Osteoblast (primary cell): Measurements from ENCODE around the gene NKAIN2. TPM values are rescaled to one million over a fixed set of nuclear protein-coding genes. Genes with fewer than 3 reads are reported as not detected.

Experiments used
- DNase-seq: peaks from one replicate; pipeline ENCODE4 v3.0.0; 2011; ENCODE audit warnings: low spot score, mixed read lengths; ENCODE audit not compliant: insufficient read length; ENCODE audit errors: missing footprints
- H2AFZ ChIP-seq: 2 replicates; pipeline ENCODE4 v1.6.0; 2011; ENCODE audit warnings: mild to moderate bottlenecking, low read length
- H3K27ac ChIP-seq: 2 replicates; pipeline ENCODE4 v1.5.1; 2011; ENCODE audit warnings: mild to moderate bottlenecking, low read depth, low read length, moderate library complexity
- H3K27me3 ChIP-seq: 2 replicates; pipeline ENCODE4 v1.6.0; 2012; ENCODE audit warnings: mild to moderate bottlenecking, control low read depth, inconsistent platforms, low read length, moderate library complexity; ENCODE audit not compliant: insufficient read depth
- H3K36me3 ChIP-seq: 2 replicates; pipeline ENCODE4 v1.5.1; 2011; ENCODE audit warnings: mild to moderate bottlenecking, low read length, control low read depth, moderate library complexity; ENCODE audit not compliant: insufficient read depth
- H3K4me1 ChIP-seq: 2 replicates; pipeline ENCODE4 v1.5.1; 2011; ENCODE audit warnings: mild to moderate bottlenecking, low read length, control low read depth, moderate library complexity; ENCODE audit not compliant: insufficient read depth
- H3K4me2 ChIP-seq: 2 replicates; pipeline ENCODE4 v1.6.0; 2011; ENCODE audit warnings: mild to moderate bottlenecking, low read length; ENCODE audit not compliant: insufficient read depth
- H3K4me3 ChIP-seq: fragments of 200-600 bp; sonication (generic); 3 replicates; pipeline ENCODE4 v1.5.1; 2012; ENCODE audit warnings: mild to moderate bottlenecking, low read length, inconsistent platforms; ENCODE audit not compliant: insufficient read depth
- H3K79me2 ChIP-seq: 2 replicates; pipeline ENCODE4 v1.6.0; 2012; ENCODE audit warnings: mild to moderate bottlenecking, low read length, control low read depth, inconsistent platforms; ENCODE audit not compliant: insufficient read depth
- H3K9me3 ChIP-seq: 2 replicates; pipeline ENCODE4 v1.5.1; 2011; ENCODE audit warnings: low read depth, low read length, control low read depth
- H4K20me1 ChIP-seq: 2 replicates; pipeline ENCODE4 v1.6.0; 2012; ENCODE audit warnings: mild to moderate bottlenecking, low read length, control low read depth; ENCODE audit not compliant: insufficient read depth
- total RNA-seq: library from RNA; depleted of rRNA; stranded (reverse); fragments of >200 nt; gene quantifications from 2 replicates; pipeline ENCODE4 v1.2.3, GENCODE V29; 2012
- TF ChIP-seq, protein P1 (sequence below): IDR thresholded peaks from 2 replicates; pipeline ENCODE4 v1.5.1; 2011; ENCODE audit warnings: mild to moderate bottlenecking, low read depth, low read length, moderate library complexity; ENCODE audit errors: extremely low read depth

Gene NKAIN2
- total RNA-seq, 1 donor: under 0.01 TPM

DNA sequence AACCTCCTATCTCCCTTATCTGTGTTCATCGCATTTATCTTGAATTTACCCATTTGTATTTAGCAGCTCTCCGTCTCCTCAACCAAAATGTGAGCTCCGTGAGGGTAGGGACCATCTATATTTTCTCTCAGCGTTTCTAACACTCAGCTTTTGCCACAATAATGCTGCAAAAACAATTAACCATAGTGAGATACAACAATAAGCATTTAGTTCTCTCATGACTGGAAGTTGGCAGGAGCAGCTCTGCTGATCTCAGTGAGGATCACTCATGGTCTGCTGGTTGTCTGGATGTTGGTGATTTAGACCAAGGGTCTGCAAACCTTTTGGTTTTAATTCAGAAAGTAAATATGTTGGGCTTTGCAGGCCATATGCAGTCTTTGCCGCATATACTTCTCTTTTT, 763.7 kb downstream of the NKAIN2 start:
- no peak overlapping the region for H2AFZ ChIP-seq

DNA sequence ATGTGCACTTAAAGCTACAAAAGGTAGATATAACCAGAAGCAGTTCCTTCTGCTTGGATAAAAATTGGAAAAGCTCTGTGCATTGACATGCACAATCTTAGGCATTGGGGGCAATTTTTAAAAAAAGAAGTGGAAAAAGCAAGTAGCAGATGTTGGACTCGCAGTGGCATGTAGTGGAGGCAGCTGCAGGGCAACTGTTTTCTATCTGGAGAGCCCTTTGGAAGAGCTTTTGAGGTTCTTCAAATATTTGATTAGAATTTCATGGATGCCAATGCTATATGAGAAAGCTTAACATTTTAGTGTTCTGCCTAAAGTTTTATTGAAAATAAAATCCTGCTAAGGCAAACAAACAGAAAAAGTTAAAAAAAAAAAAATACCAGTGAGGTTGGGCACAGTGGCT, 770.3 kb downstream of the NKAIN2 start:
- no peaks in the 10 kb centered on the region for H4K20me1 ChIP-seq
- no peak overlapping the region for H3K27ac ChIP-seq
- no peak overlapping the region for H3K4me2 ChIP-seq
- no peaks in the 10 kb centered on the region for H3K27me3 ChIP-seq
- H3K4me1 ChIP-seq: no peaks in the 10 kb centered on the region
- TF ChIP-seq, protein P1, sequence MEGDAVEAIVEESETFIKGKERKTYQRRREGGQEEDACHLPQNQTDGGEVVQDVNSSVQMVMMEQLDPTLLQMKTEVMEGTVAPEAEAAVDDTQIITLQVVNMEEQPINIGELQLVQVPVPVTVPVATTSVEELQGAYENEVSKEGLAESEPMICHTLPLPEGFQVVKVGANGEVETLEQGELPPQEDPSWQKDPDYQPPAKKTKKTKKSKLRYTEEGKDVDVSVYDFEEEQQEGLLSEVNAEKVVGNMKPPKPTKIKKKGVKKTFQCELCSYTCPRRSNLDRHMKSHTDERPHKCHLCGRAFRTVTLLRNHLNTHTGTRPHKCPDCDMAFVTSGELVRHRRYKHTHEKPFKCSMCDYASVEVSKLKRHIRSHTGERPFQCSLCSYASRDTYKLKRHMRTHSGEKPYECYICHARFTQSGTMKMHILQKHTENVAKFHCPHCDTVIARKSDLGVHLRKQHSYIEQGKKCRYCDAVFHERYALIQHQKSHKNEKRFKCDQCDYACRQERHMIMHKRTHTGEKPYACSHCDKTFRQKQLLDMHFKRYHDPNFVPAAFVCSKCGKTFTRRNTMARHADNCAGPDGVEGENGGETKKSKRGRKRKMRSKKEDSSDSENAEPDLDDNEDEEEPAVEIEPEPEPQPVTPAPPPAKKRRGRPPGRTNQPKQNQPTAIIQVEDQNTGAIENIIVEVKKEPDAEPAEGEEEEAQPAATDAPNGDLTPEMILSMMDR: no peak
- no peak overlapping the region for H2AFZ ChIP-seq
- no peaks in the 10 kb centered on the region for H3K79me2 ChIP-seq
- no peaks in the 10 kb centered on the region for H3K9me3 ChIP-seq
- H3K4me3 ChIP-seq: no peak overlapping the region
- H3K36me3 ChIP-seq: no peaks in the 10 kb centered on the region
- no peak for DNase-seq

More for the DNA sequence above, 763.7 kb downstream of the NKAIN2 start:
- Histone ChIP-seq H3K79me2 (no peaks in the 10 kb centered on the region), H3K27me3 (no peaks in the 10 kb centered on the region), H3K27ac (no peak overlapping the region), H3K36me3 (no peaks in the 10 kb centered on the region), H4K20me1 (no peaks in the 10 kb centered on the region), H3K4me3 (no peak overlapping the region), H3K4me1 (no peaks in the 10 kb centered on the region), H3K4me2 (no peak overlapping the region), H3K9me3 (no peaks in the 10 kb centered on the region)
- TF ChIP-seq, protein P1: no peak
- no peak for DNase-seq

DNA sequence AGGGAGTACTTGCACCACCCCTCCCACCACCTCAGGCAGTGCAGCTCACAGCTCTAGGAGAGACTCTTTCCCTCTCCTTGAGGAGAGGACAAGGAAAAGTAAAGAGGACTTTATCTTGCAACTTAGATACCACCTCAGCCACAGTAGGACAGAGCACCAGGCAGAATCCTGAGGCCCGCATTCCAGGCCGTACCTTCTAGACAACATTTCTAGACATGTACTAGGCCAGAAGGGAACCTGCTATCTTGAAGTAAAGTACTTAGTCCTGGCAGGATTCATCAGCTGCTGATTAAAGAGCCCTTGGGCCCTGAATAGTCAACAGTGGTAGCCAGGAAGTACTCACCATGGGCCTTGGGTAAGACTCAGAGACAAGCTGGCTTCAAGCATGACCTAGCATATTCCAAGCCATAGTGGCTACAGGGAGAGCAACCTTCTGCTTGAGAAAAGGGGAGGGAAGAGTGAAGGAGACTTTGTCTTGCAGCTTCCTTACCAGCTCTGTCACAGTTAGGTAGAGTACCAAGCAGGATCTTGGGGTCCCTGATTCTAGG, 774.1 kb downstream of the NKAIN2 start:
- Histone ChIP-seq H3K79me2 (no peaks in the 10 kb centered on the region), H2AFZ (no peak overlapping the region), H3K4me1 (no peaks in the 10 kb centered on the region), H3K27ac (no peak overlapping the region), H4K20me1 (no peaks in the 10 kb centered on the region), H3K4me2 (no peak overlapping the region), H3K4me3 (no peak overlapping the region), H3K36me3 (no peaks in the 10 kb centered on the region), H3K9me3 (no peaks in the 10 kb centered on the region), H3K27me3 (no peaks in the 10 kb centered on the region)
- no peak for DNase-seq
- TF ChIP-seq, protein P1: no peak

DNA sequence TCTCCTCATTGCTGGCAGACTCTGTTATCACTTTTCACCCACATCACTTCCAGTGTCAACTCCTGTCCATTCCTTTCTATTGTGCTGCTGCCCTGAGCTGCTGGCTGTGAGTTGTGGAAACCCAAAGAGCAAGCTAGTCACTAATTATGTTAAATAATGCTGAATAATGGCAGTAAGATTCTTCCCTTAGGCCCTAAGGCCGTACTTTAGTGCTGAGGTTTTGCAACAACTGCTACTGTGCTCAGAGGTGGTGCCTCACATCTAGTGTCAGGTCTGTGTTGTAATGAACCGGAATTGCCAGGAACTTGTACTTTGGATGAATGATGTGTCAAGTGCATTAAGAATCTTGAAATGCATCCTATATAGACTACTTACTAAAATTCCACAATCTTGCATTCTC, 786.3 kb downstream of the NKAIN2 start:
- DNase-seq: no peak
- Histone ChIP-seq H3K4me2 (no peak overlapping the region), H3K9me3 (no peaks in the 10 kb centered on the region), H4K20me1 (no peaks in the 10 kb centered on the region), H3K79me2 (no peaks in the 10 kb centered on the region), H3K27me3 (no peaks in the 10 kb centered on the region), H3K4me1 (no peaks in the 10 kb centered on the region), H2AFZ (no peak overlapping the region), H3K4me3 (no peak overlapping the region), H3K27ac (no peak overlapping the region), H3K36me3 (no peaks in the 10 kb centered on the region)
- TF ChIP-seq, protein P1: no peak
